Effector memory CD8-positive, alpha-beta T cell (primary cell): ENCODE data around the gene DDN.
A peak's percentile ranks its signal among the peaks of the same experiment; 100 is the strongest.

ENCODE experiments used
- ATAC-seq: fragments of 150-1000 bp; cut with Tn5 transposase; replicated peaks from 2 replicates; pipeline ENCODE4 v1.10.0; 2021; ENCODE audit warnings: mild to moderate bottlenecking, moderate library complexity
- DNase-seq, 3 experiments: peaks; one replicate each; pipeline ENCODE4 v3.0.0; 2021
- H3K27ac Mint-ChIP-seq, 2 donors: one replicate each; pipeline ENCODE4 v1.8.0; 2022; ENCODE audit warnings: mild to moderate bottlenecking in 2 of 2, mixed read lengths in 2 of 2, moderate library complexity in 2 of 2
- H3K27me3 Mint-ChIP-seq, 2 donors: one replicate each; pipeline ENCODE4 v1.8.0; 2022; ENCODE audit warnings: mixed read lengths in 2 of 2
- H3K36me3 Mint-ChIP-seq: one replicate; pipeline ENCODE4 v1.8.0; 2022; ENCODE audit warnings: mild to moderate bottlenecking, moderate library complexity, mixed read lengths; ENCODE audit not compliant: insufficient read depth
- H3K4me1 Mint-ChIP-seq, 2 donors: one replicate each; pipeline ENCODE4 v1.8.0; 2022; ENCODE audit warnings: low read depth in 2 of 2, mixed read lengths in 2 of 2
- H3K4me3 Mint-ChIP-seq, 2 donors: one replicate each; pipeline ENCODE4 v1.8.0; 2022; ENCODE audit warnings: mild to moderate bottlenecking in 2 of 2, mixed read lengths in 2 of 2, moderate library complexity in 2 of 2
- H3K9me3 Mint-ChIP-seq, 2 donors: one replicate each; pipeline ENCODE4 v1.8.0; 2022; ENCODE audit warnings: mixed read lengths in 2 of 2

DDN gene

GRCh38 chr12:48994224-48995085 is 4.7 kb downstream of the DDN start:
- DNase-seq (no peak), ATAC-seq (no peak)
- Mint-ChIP-seq H3K9me3 (no peaks in the 10 kb centered on the region), H3K4me3 (peak overlapping the region; percentile 6 to 52), H3K27me3 (peaks cover 24 to 76% of the 10 kb centered on the region in 2 donors), H3K27ac (no peak overlapping the region), H3K4me1 (peaks cover 24 to 28% of the 10 kb centered on the region in 2 donors), H3K36me3 (peaks cover 12% of the 10 kb centered on the region)

- H3K36me3 Mint-ChIP-seq, result peaks cover 6% of the 10 kb centered on the region
- no peaks in the 10 kb centered on the region for H3K9me3 Mint-ChIP-seq
- DNase-seq (no peak), ATAC-seq (no peak)
- H3K4me1 Mint-ChIP-seq, result peaks cover 20 to 26% of the 10 kb centered on the region in 2 donors
- H3K27ac Mint-ChIP-seq, result no peak overlapping the region
- H3K4me3 Mint-ChIP-seq, result no peak overlapping the region
- H3K27me3 Mint-ChIP-seq, result peaks cover 28 to 76% of the 10 kb centered on the region in 2 donors
These were observed 5.4 kb downstream of the DDN start for GRCh38 chr12:48993787-48994186.

- Mint-ChIP-seq H3K36me3 (peaks cover 4% of the 10 kb centered on the region), H3K27ac (no peak overlapping the region), H3K4me1 (peaks cover 20 to 24% of the 10 kb centered on the region in 2 donors), H3K9me3 (no peaks in the 10 kb centered on the region), H3K27me3 (peaks cover 29 to 72% of the 10 kb centered on the region in 2 donors), H3K4me3 (no peak overlapping the region)
- ATAC-seq (no peak), DNase-seq (no peak)
These were observed 7.7 kb downstream of the DDN start for GRCh38 chr12:48991247-48992050.

GRCh38 chr12:48990552-48990951 is 8.6 kb downstream of the DDN start:
- H3K4me1 Mint-ChIP-seq, result peaks cover 16 to 17% of the 10 kb centered on the region in 2 donors
- no peak overlapping the region for H3K4me3 Mint-ChIP-seq
- no peaks in the 10 kb centered on the region for H3K36me3 Mint-ChIP-seq
- ATAC-seq (no peak), DNase-seq (no peak)
- H3K9me3 Mint-ChIP-seq, result no peaks in the 10 kb centered on the region
- H3K27ac Mint-ChIP-seq, result no peak overlapping the region
- peaks cover 27 to 72% of the 10 kb centered on the region in 2 donors for H3K27me3 Mint-ChIP-seq

- H3K27ac Mint-ChIP-seq, result no peak overlapping the region
These were observed 11.0 kb downstream of the DDN start for GRCh38 chr12:48988030-48988649.

GRCh38 chr12:48986720-48987291 is 12.4 kb downstream of the DDN start:
- no peak for ATAC-seq
- H3K9me3 Mint-ChIP-seq, result no peaks in the 10 kb centered on the region

More at GRCh38 chr12:48988030-48988649, 11.0 kb downstream of the DDN start:
- DNase-seq, result peak; percentile 78 to 81 (median 79)
- Mint-ChIP-seq H3K4me1 (peaks cover 10 to 14% of the 10 kb centered on the region in 2 donors), H3K9me3 (no peaks in the 10 kb centered on the region), H3K27me3 (peaks cover 22 to 49% of the 10 kb centered on the region in 2 donors), H3K36me3 (peaks cover 5% of the 10 kb centered on the region), H3K4me3 (no peak overlapping the region)
- peak; percentile 87 for ATAC-seq

GRCh38 chr12:48985901-48986300 is 13.3 kb downstream of the DDN start:
- no peak for ATAC-seq
- Mint-ChIP-seq H3K27me3 (peaks cover 19 to 45% of the 10 kb centered on the region in 2 donors), H3K4me3 (no peak overlapping the region), H3K36me3 (peaks cover 19% of the 10 kb centered on the region), H3K27ac (no peak overlapping the region), H3K9me3 (no peaks in the 10 kb centered on the region), H3K4me1 (peaks cover 27 to 30% of the 10 kb centered on the region in 2 donors)
- no peak for DNase-seq

More at GRCh38 chr12:48986720-48987291, 12.4 kb downstream of the DDN start:
- Mint-ChIP-seq H3K27me3 (peaks cover 22 to 49% of the 10 kb centered on the region in 2 donors), H3K4me1 (peaks cover 19 to 21% of the 10 kb centered on the region in 2 donors), H3K36me3 (peaks cover 10% of the 10 kb centered on the region), H3K4me3 (no peak overlapping the region), H3K27ac (no peak overlapping the region)
- no peak for DNase-seq

- ATAC-seq (no peak), DNase-seq (no peak)
- Mint-ChIP-seq H3K27ac (no peak overlapping the region), H3K27me3 (peaks cover 15 to 40% of the 10 kb centered on the region in 2 donors), H3K4me1 (peaks cover 30 to 32% of the 10 kb centered on the region in 2 donors), H3K36me3 (peaks cover 23% of the 10 kb centered on the region), H3K9me3 (no peaks in the 10 kb centered on the region), H3K4me3 (no peak overlapping the region)
These were observed 13.7 kb downstream of the DDN start for GRCh38 chr12:48985475-48985897.

GRCh38 chr12:48982397-48983080 is 16.6 kb downstream of the DDN start:
- no peak for ATAC-seq
- Mint-ChIP-seq H3K36me3 (peaks cover 40% of the 10 kb centered on the region), H3K9me3 (no peaks in the 10 kb centered on the region), H3K4me3 (peak overlapping the region; percentile 86 to 91), H3K27me3 (peaks cover 0 to 20% of the 10 kb centered on the region in 2 donors), H3K27ac (peak overlapping the region; percentile 44 to 94), H3K4me1 (peaks cover 40 to 48% of the 10 kb centered on the region in 2 donors)
- no peak for DNase-seq

- Mint-ChIP-seq H3K4me1 (peaks cover 45 to 50% of the 10 kb centered on the region in 2 donors), H3K4me3 (peak overlapping the region; percentile 86 to 91), H3K27ac (peak overlapping the region; percentile 44 to 94), H3K36me3 (peaks cover 43% of the 10 kb centered on the region), H3K9me3 (no peaks in the 10 kb centered on the region), H3K27me3 (peaks cover 0 to 13% of the 10 kb centered on the region in 2 donors)
- DNase-seq (no peak), ATAC-seq (no peak)
These were observed 17.4 kb downstream of the DDN start for GRCh38 chr12:48981757-48982157.

- peaks cover 45 to 50% of the 10 kb centered on the region in 2 donors for H3K4me1 Mint-ChIP-seq
- peak overlapping the region; percentile 85 to 94 for H3K27ac Mint-ChIP-seq
- H3K4me3 Mint-ChIP-seq, result peak overlapping the region; percentile 86 to 91
- DNase-seq (peak in 2 of 3 experiments; percentile 55), ATAC-seq (peak; percentile 44)
- peaks cover 43% of the 10 kb centered on the region for H3K36me3 Mint-ChIP-seq
- H3K9me3 Mint-ChIP-seq, result no peaks in the 10 kb centered on the region
- H3K27me3 Mint-ChIP-seq, result peaks cover 0 to 7% of the 10 kb centered on the region in 2 donors
These were observed 18.0 kb downstream of the DDN start for GRCh38 chr12:48980953-48981756.
